Hematopoietic multipotent progenitor cell treated with erythropoietin and hydrocortisone succinate and interleukin-3 and kit ligand, for 6 days (in vitro differentiated cells): ENCODE measurements around the gene NOM1.

ENCODE experiments used
- DNase-seq: peaks from one replicate; pipeline ENCODE4 v3.0.0-alpha.2; 2015

NOM1 gene

GRCh38 chr7:157017603-157018327 lies 68.3 kb downstream of the NOM1 start:
- no peak for DNase-seq

- no peak for DNase-seq
These were observed 69.0 kb downstream of the NOM1 start for GRCh38 chr7:157018328-157018996.

GRCh38 chr7:157018997-157019608 lies 69.6 kb downstream of the NOM1 start:
- no peak for DNase-seq

DNA sequence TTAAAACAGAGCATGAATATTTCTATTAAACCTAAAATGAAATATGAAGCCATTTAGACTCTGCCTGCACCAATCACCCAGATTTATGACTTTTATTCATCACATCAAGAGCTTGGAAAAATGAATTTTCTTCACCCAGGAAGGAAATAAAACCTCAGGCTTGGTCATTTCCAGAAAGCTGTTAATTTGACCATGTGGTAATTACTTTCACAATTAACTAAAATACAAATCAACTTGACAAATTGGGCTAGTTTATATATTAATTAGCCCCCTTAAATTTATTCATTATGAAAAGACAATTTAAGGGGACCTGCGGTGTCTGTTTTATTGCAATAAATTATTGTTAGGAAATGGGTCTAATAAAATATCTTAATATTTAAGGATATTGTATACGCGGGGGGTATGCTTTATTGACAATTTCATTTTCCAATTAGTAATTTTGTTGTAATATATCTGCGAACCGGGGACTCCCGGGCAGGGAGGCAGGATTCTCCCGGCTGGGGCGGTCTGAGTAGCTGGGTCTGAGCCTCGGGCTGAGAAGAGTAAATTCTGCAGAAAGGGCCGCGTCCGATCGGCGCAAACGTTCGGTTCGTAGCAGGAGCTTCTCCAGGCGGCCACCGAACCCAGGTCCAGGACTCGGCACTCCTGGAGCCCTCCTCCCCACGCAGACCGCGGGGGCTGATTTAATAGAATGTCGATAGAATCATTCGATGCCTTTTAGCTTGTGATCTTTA lies 70.4 kb downstream of the NOM1 start:
- DNase-seq: no peak

GRCh38 chr7:157020514-157021070 lies 71.1 kb downstream of the NOM1 start:
- DNase-seq: no peak

- DNase-seq: no peak
These were observed 71.8 kb downstream of the NOM1 start for GRCh38 chr7:157021071-157021870.

GRCh38 chr7:157021871-157022680 lies 72.6 kb downstream of the NOM1 start:
- no peak for DNase-seq
